Inflammatory macrophage (primary cell): Measurements from ENCODE around the gene LRRIQ4.

Source experiments
- DNase-seq, 2 donors: peaks; one replicate each; pipeline ENCODE4 v3.0.0-alpha.2; 2020 to 2022
- total RNA-seq, 18 experiments: gene quantifications; one replicate each; lab custom pipeline; 2026; ENCODE audit warnings: mixed read lengths in 6 of 18, inconsistent platforms in 2 of 18; lab: John Stamatoyannopoulos, UW

The LRRIQ4 gene
- total RNA-seq: 0 to 0.16 (median 0.04) reads per million in 18 experiments

DNA sequence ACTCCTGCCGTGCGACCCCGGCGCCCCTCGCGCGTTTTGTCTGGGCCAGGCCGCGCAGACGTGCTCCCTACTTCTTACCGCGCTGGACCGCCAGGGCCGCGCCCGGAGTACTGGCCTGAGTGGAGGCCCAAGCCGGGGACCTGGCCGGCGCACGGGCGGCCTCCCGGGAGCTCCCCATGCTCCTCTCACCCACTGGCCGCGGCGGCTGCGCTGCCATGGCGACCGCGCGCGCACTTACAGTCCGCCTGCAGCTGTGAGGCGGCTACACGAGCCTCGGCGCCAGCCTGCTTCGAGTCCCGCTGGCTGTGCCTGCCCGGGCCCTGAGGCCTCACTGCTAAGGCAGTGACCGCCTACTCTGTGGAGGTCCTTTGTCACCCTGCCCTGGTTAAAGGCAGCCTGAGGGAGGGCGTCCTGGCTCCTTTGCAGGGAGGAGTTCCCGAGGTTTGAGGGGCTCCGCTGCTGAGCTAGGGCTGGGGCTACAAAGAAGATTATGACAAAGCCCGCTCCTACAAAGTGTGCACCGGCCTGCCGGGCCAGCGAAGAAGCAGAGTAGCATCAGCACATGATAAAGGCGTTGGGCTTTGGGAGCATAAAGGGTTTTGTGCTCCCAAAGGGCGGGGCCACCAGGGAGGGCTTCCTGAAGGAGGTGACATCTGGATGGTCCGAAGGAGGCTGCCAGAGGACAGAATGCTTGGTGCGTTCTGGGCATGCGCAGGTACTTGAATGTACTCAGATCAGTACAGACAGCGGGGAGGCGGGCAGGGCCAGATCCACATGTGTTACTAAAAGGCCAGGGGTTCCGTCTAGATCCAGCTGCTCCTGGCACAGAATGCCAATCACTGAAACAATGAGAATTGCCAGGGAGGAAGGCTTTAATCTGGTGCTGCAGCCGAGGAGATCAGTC, at the start of gene LRRIQ4, which contains the start of gene LRRC34:
LRRIQ4 (plus strand) TSS at position 539 of the 904 bp plus-strand sequence. CDS start 9,052 bp downstream, outside the sequence.
LRRC34 (minus strand) TSS at position 573 of the 904 bp plus-strand sequence; CDS start at position 217, 356 bp downstream.
- DNase-seq: peak; percentile 66 to 70

DNA sequence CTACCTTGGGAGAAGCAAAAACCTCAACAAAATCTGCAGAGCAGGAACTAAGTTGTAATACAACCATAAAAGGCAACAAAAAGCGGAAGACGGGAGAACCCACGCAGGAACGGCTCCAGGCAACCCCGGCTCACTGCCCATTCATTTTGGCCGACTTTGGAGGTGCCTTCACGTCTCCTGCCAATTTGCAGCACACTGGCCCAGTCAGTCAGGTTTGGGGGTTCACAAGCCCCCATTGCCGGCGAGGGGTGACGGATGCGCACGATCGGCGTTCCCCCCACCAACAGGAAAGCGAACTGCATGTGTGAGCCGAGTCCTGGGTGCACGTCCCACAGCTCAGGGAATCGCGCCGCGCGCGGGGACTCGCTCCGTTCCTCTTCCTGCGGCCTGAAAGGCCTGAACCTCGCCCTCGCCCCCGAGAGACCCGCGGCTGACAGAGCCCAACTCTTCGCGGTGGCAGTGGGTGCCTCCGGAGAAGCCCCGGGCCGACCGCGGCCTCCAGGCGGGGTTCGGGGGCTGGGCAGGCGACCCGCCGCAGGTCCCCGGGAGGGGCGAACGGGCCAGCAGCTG, 48.3 kb upstream of the LRRIQ4 start:
- peak; percentile 84 to 88 for DNase-seq

DNA sequence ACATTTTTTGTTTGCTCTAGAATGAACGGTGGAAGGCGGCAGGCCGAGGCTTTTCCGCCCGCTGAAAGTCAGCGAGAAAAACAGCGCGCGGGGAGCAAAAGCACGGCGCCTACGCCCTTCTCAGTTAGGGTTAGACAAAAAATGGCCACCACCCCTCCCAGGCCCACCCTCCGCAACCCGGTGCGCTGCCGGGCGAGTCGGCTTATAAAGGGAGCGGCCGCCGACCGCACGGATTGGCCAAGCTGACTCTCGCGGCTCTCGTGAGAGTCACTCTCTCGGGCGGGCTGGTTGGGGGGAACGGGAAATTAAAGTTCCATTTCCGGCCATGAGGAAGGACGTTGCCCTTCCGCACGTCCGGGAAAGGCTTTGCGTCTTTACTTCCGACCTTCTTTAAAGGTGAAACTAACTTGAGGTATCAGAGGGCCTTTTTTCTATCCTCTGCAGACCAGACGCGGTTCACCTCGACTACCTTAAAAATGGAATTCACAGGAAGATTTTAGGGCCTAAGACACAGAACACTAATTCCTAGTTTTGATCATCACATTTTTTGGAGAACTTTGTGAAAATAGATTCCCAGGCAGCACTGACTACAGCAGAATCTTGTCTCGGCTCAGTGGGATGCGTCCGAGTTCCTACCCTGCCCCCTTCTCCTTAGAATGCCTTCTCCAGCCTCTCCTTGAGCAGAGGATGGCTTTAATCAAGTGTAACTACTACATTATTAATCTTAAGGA, 47.6 kb upstream of the LRRIQ4 start, which contains the start of gene TERC:
TERC (minus strand) TSS at position 179 of the 731 bp plus-strand sequence.
- DNase-seq: peak; percentile 84 to 91

- DNase-seq: peak; percentile 59 to 73
These were observed 43.1 kb upstream of the LRRIQ4 start, which contains the start of gene ACTRT3 for GRCh38 chr3:169769287-169770181. Gene ACTRT3, minus strand, starts transcription at chr3:169769561. Its CDS starts 41 bp downstream, at chr3:169769520.

GRCh38 chr3:169771497-169772304, 41.0 kb upstream of the LRRIQ4 start:
- DNase-seq: peak; percentile 78 to 88

GRCh38 chr3:169772305-169772896, 40.3 kb upstream of the LRRIQ4 start:
- peak; percentile 55 to 68 for DNase-seq

GRCh38 chr3:169772897-169773816, 39.5 kb upstream of the LRRIQ4 start, which contains the start of gene MYNN:
Gene MYNN, plus strand, starts transcription at chr3:169773396. Its CDS starts 900 bp downstream, at chr3:169774296.
- peak; percentile 91 to 92 for DNase-seq

GRCh38 chr3:169774186-169774585, 38.5 kb upstream of the LRRIQ4 start:
- DNase-seq: no peak

- no peak for DNase-seq
These were observed 34.8 kb upstream of the LRRIQ4 start for GRCh38 chr3:169777822-169778221.

- DNase-seq: no peak
These were observed 31.9 kb upstream of the LRRIQ4 start for GRCh38 chr3:169780742-169781141.

GRCh38 chr3:169781209-169781855, 31.3 kb upstream of the LRRIQ4 start:
- DNase-seq: no peak

DNA sequence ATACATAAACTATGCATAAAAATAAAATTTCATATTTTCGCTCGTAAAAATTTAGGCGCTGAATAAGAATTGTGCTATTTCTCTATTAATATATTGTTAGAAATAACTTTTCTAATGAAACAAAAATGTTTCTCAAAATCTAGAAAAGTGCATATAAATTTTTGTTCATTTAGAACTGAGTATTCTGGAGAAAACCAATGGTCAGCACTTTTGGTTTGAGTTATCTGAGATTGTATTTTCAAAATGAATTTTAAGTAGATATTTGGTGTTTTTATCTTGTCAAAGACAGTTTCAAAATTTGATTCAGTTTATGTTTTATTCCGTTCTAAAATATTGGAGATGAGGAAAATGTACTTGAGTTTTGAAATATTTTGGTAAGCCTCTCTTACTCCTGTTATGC, 25.6 kb upstream of the LRRIQ4 start:
- DNase-seq: no peak

GRCh38 chr3:169787791-169788190, 24.9 kb upstream of the LRRIQ4 start:
- no peak for DNase-seq

DNA sequence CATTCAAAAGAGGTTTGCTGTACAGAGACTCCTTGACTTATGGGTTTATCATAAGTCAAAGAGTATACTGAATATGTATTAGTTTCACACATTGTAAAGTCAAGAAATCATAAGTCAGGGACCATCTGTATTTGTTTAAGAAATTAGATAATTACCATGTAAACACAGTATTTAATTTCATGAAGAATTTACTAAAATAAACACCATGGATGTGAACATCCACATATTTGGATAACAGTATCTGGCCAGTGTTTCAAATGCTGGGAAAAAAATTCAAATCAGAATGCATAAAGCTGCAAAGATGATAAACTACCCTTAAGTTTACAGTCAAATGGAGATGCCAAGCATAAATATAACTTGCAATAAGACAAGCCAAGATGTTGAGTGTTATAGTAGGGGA, 22.5 kb upstream of the LRRIQ4 start:
- DNase-seq: no peak

DNA sequence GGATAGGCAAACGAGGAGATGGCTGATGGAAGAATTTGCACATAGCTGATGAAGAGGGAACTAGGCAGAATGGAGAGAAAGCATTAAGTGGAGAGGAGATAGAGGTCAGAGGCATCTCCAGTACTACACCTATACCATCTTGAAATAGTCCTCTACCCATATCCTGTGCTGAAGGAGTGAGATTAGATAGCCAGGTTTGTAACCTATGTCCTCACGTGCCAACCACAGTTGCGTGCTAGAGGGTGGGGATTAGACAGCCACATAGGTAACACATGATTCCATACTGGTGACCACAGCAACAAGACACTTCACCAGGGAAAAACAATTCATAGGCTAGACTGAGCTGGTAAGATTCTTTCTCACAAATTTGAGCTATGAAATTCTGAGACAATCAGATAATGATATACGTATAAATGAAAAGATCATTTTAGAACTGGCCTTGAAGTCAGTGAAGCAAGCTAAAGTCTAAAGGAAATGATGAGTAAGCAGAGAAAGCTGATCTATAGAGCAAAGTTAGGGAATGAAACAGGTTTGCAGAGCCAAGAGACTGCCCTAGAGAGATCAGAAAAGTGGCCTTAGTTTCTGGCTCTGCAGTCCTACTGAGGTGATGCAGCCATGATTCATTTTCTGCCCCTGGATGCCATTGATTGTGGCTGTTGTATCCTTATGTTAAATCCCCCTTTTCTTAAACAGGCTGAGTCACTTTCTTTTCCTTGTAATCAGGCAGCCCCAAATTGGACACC, 21.8 kb upstream of the LRRIQ4 start:
- DNase-seq: no peak

DNA sequence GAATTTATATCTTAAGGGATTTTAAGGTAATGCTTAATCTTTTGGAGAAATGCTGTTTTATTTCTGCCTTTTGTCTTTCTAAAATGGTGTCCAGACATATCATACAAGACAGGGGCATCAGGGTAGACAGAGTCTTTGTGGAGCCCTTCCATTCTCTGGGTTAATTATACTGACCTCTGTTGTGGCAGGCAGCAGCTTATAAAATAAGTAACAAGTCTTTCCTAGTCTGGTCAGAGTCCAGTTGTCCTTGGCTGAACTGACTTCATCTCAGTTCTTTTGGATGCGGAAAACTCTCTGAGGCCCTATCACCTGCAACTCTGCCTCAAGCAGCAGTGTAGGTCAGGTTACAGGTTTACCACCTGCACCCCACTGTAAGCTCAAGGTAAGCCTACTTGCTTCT, 20.3 kb upstream of the LRRIQ4 start:
- no peak for DNase-seq

GRCh38 chr3:169804681-169805080, 8.0 kb upstream of the LRRIQ4 start:
- no peak for DNase-seq
